A673 (cell line): ENCODE results near the gene CFL1. TPM values are rescaled to one million over a fixed set of nuclear protein-coding genes. Genes with fewer than 3 reads are reported as not detected.

Experiments used
- BruUV-seq: library from RNA; stranded (reverse); fragments of 400-500 nt; replicated peaks from 2 replicates; lab custom pipeline; 2021; lab: Mats Ljungman, UMichigan
- CTCF ChIA-PET: fragments of 300-600 bp; sonication (Branson Sonifier 250); formaldehyde crosslinking; loops from one replicate; lab custom pipeline; 2022; ENCODE audit warnings: antibody characterized with exemption; lab: Charles Lee
- POLR2A ChIA-PET: fragments of 300-600 bp; sonication (Branson Sonifier 250); formaldehyde crosslinking; loops from one replicate; lab custom pipeline; 2022; ENCODE audit warnings: antibody characterized with exemption; ENCODE audit not compliant: low non-redundant PET; lab: Charles Lee
- DNase-seq: peaks from one replicate; pipeline ENCODE4 v3.0.0-alpha.2; 2015; ENCODE audit warnings: low spot score
- H3K27ac ChIP-seq: fragments of 200-600 bp; sonication (generic); 2 replicates; pipeline ENCODE4 v1.5.1; 2016; ENCODE audit warnings: mixed run types, low read depth, mild to moderate bottlenecking, mixed read lengths, antibody characterized with exemption, low read length; ENCODE audit not compliant: poor library complexity, severe bottlenecking
- H3K27me3 ChIP-seq: fragments of 200-600 bp; sonication (generic); replicated peaks from 2 replicates; pipeline ENCODE4 v1.6.1; 2017; ENCODE audit warnings: mixed run types, low read depth, mild to moderate bottlenecking, mixed read lengths, antibody characterized with exemption, low read length; ENCODE audit not compliant: insufficient read depth, poor library complexity
- H3K36me3 ChIP-seq: fragments of 200-600 bp; sonication (generic); 2 replicates; pipeline ENCODE4 v1.6.1; 2016; ENCODE audit warnings: mixed run types, mild to moderate bottlenecking, mixed read lengths, antibody characterized with exemption, low read length; ENCODE audit not compliant: insufficient read depth, poor library complexity, severe bottlenecking
- H3K4me1 ChIP-seq: fragments of 200-600 bp; sonication (generic); 2 replicates; pipeline ENCODE4 v1.6.1; 2017; ENCODE audit warnings: mixed run types, mild to moderate bottlenecking, mixed read lengths, antibody characterized with exemption, low read length; ENCODE audit not compliant: insufficient read depth, poor library complexity, severe bottlenecking
- H3K4me3 ChIP-seq: fragments of 200-600 bp; sonication (generic); 2 replicates; pipeline ENCODE4 v1.5.1; 2016; ENCODE audit warnings: low read depth, mixed run types, mild to moderate bottlenecking, mixed read lengths, low read length; ENCODE audit not compliant: poor library complexity, severe bottlenecking
- H3K9me3 ChIP-seq: fragments of 200-600 bp; sonication (generic); 2 replicates; pipeline ENCODE4 v1.6.1; 2016; ENCODE audit warnings: mixed run types, low read depth, mild to moderate bottlenecking, mixed read lengths, antibody characterized with exemption, low read length; ENCODE audit not compliant: poor library complexity, severe bottlenecking
- EZH2 ChIP-seq: fragments of 200-600 bp; sonication (generic); IDR thresholded peaks from 2 replicates; pipeline ENCODE4 v1.6.1; 2017; ENCODE audit warnings: borderline replicate concordance, low read depth, mild to moderate bottlenecking, mixed read lengths, antibody characterized with exemption, low read length; ENCODE audit not compliant: poor library complexity, severe bottlenecking
- intact Hi-C: fragments of 100-400 bp; cut with micrococcal nuclease; formaldehyde crosslinking; loops from one replicate; pipeline ENCODE4 v1.10.0; 2022; ENCODE audit not compliant: unreplicated experiment
- total RNA-seq: library from RNA; stranded (reverse); gene quantifications from 2 replicates; pipeline ENCODE4 v1.2.3, GENCODE V29; 2021
- TF ChIP-seq, protein P1 (sequence below): fragments of 300-800, 200-600 bp; sonication (generic); conservative IDR thresholded peaks from 2 replicates; pipeline ENCODE4 v1.5.1; 2017; ENCODE audit warnings: low read depth, mild to moderate bottlenecking, antibody characterized with exemption, low read length, moderate library complexity, mixed read lengths

The CFL1 gene
- total RNA-seq, 1 experiment from 2014 or later: 1,649 TPM

DNA sequence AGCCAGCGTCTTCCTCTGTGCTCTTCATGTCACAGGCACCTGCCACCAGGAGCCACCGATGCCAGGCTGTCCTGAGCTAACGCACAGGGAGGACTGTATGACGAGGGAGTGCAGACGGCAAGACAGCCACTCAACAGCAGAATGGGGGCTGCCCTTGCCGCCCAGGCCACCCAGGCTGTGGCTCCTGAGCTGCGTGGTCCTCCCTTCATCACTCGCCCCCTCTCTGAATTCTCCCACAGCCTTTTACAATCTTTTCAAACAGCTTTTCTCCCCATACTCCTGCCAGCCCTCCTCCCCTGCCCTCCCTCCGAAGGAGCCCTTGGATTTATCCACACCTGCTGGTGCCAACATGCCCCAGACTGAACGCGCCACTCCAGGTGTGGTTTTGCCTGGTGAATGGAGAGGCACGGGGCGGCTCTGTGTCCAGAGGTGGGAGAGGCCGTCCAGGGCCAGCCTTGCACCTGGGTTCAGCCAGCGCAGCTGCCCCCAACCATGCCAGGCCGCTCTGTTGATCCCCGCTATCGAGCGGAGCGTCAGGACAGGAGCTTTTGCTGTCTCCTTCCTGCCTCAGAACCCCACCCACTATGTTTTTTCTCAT is 49.1 kb downstream of the CFL1 start:
- TF ChIP-seq EZH2: no peak
- TF ChIP-seq, protein P1, sequence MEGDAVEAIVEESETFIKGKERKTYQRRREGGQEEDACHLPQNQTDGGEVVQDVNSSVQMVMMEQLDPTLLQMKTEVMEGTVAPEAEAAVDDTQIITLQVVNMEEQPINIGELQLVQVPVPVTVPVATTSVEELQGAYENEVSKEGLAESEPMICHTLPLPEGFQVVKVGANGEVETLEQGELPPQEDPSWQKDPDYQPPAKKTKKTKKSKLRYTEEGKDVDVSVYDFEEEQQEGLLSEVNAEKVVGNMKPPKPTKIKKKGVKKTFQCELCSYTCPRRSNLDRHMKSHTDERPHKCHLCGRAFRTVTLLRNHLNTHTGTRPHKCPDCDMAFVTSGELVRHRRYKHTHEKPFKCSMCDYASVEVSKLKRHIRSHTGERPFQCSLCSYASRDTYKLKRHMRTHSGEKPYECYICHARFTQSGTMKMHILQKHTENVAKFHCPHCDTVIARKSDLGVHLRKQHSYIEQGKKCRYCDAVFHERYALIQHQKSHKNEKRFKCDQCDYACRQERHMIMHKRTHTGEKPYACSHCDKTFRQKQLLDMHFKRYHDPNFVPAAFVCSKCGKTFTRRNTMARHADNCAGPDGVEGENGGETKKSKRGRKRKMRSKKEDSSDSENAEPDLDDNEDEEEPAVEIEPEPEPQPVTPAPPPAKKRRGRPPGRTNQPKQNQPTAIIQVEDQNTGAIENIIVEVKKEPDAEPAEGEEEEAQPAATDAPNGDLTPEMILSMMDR: no peak
- H3K4me3 ChIP-seq: no peak overlapping the region
- no TSS peak for BruUV-seq
- ChIA-PET POLR2A (interaction anchor here (0.6 kb wide), 1 partner anchor 178 kb away, joined by 9 read pairs; no protein-coding TSS in a partner anchor), CTCF (interaction anchor here (1.4 kb wide), 1 partner anchor 29 kb away, joined by 4 read pairs; no protein-coding TSS in a partner anchor)
- H3K9me3 ChIP-seq: no peaks in the 10 kb centered on the region
- H3K27me3 ChIP-seq: no peaks in the 10 kb centered on the region
- intact Hi-C loops: no loop called here
- H3K36me3 ChIP-seq: no peaks in the 10 kb centered on the region
- no peak for DNase-seq
- no peak overlapping the region for H3K27ac ChIP-seq
- no peaks in the 10 kb centered on the region for H3K4me1 ChIP-seq

DNA sequence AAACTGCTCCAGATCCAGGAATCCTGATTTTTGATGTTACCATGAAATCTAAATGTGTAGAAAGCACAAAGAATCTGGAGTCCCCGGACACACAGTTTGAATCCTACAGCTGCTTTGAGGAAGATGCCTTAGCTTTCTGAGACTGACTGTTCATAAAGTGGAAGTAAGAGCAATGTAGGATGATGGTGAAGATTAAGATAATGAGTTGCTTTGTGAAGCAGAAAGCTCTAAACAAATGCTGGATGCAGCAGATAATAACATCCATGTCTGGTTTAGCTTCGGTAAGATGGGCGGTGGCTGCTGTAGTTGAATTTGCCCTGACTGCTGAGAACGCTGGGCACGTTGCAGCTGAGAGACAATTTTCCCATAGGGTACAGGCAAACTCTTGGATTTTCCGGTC is 51.0 kb downstream of the CFL1 start:
- Histone ChIP-seq H3K4me1 (no peaks in the 10 kb centered on the region), H3K4me3 (no peak overlapping the region), H3K27ac (no peak overlapping the region), H3K9me3 (no peaks in the 10 kb centered on the region), H3K27me3 (no peaks in the 10 kb centered on the region), H3K36me3 (no peaks in the 10 kb centered on the region)
- TF ChIP-seq EZH2: no peak
- TF ChIP-seq, protein P1: no peak
- ChIA-PET CTCF (no interaction called here), POLR2A (no interaction called here)
- intact Hi-C loops: no loop called here
- no TSS peak for BruUV-seq
- no peak for DNase-seq

Other genes with a start within 250 kb of the CFL1 start
- gene MAP3K11, start 244.0 kb downstream of the CFL1 start, total RNA-seq: 92.8 and 94.2 TPM in 2 replicates
- 63.4 and 68.0 TPM in 2 replicates for gene PCNX3, start 242.4 kb downstream of the CFL1 start, total RNA-seq
- 30.0 and 43.2 TPM in 2 replicates for gene SIPA1, start 220.1 kb downstream of the CFL1 start, total RNA-seq
- gene RELA, start 195.3 kb downstream of the CFL1 start, total RNA-seq: 92.0 and 99.3 TPM in 2 replicates
- 68.1 and 71.3 TPM in 2 replicates for gene KAT5, start 145.9 kb downstream of the CFL1 start, total RNA-seq
- 73.6 and 80.2 TPM in 2 replicates for gene RNASEH2C, start 137.4 kb downstream of the CFL1 start, total RNA-seq
- 22.5 and 22.8 TPM in 2 replicates for gene AP5B1, start 77.2 kb downstream of the CFL1 start, total RNA-seq
- not detected in 2 replicates for gene OVOL1, start 71.1 kb downstream of the CFL1 start, total RNA-seq
- gene SNX32, start 24.2 kb downstream of the CFL1 start, total RNA-seq: 2.0 and 2.1 TPM in 2 replicates
- 64.6 and 77.4 TPM in 2 replicates for gene MUS81, start 2.3 kb upstream of the CFL1 start, total RNA-seq
- gene EFEMP2, start 14.6 kb upstream of the CFL1 start, total RNA-seq: 31.2 and 37.6 TPM in 2 replicates
- not detected in 2 replicates for gene CTSW, start 21.7 kb upstream of the CFL1 start, total RNA-seq
- 98.5 and 116 TPM in 2 replicates for gene FIBP, start 30.3 kb upstream of the CFL1 start, total RNA-seq
- gene CCDC85B, start 32.5 kb upstream of the CFL1 start, total RNA-seq: 32.3 and 32.9 TPM in 2 replicates
- gene FOSL1, start 42.2 kb upstream of the CFL1 start, total RNA-seq: 12.6 and 29.0 TPM in 2 replicates
- 22.4 and 27.6 TPM in 2 replicates for gene C11orf68, start 60.9 kb upstream of the CFL1 start, total RNA-seq
- 122 and 124 TPM in 2 replicates for gene DRAP1, start 61.2 kb upstream of the CFL1 start, total RNA-seq
- gene TSGA10IP, start 87.3 kb upstream of the CFL1 start, total RNA-seq: not detected in 2 replicates
- gene SART1, start 103.6 kb upstream of the CFL1 start, total RNA-seq: 95.8 and 96.3 TPM in 2 replicates
- gene EIF1AD, start 144.0 kb upstream of the CFL1 start, total RNA-seq: 69.4 and 86.2 TPM in 2 replicates
- gene BANF1, start 144.3 kb upstream of the CFL1 start, total RNA-seq: 541 and 556 TPM in 2 replicates
- gene CST6, start 153.8 kb upstream of the CFL1 start, total RNA-seq: 2.3 and 3.9 TPM in 2 replicates
- gene CATSPER1, start 168.3 kb upstream of the CFL1 start, total RNA-seq: not detected in 2 replicates
- gene GAL3ST3, start 191.0 kb upstream of the CFL1 start, total RNA-seq: 1.8 and 2.0 TPM in 2 replicates
- gene SF3B2, start 194.2 kb upstream of the CFL1 start, total RNA-seq: 357 and 358 TPM in 2 replicates
- gene PACS1, start 212.1 kb upstream of the CFL1 start, total RNA-seq: 75.7 and 79.1 TPM in 2 replicates